NCI-H146 (cell line): Measurements from ENCODE around the gene OMA1.
"Not testable (repeated sequence)": the region's sequence is repeated elsewhere in the genome, so short reads cannot be mapped to it uniquely, and the experiment has no call there.

ENCODE experiments used
- DNase-seq: peaks from one replicate; lab custom pipeline; 2025; lab: John Stamatoyannopoulos, UW

Gene OMA1

GRCh38 chr1:58546520-58547308, at the start of gene OMA1:
Gene OMA1, minus strand, starts transcription at chr1:58546726. Its CDS starts 7,432 bp downstream, at chr1:58539294.
- peak; percentile 97 for DNase-seq

- no peak for DNase-seq
Measured at GRCh38 chr1:58594546-58594945, 48.0 kb upstream of the OMA1 start.

- no peak for DNase-seq
Measured at GRCh38 chr1:58592522-58593134, 46.1 kb upstream of the OMA1 start.

- no peak for DNase-seq
Measured at GRCh38 chr1:58591806-58592205, 45.3 kb upstream of the OMA1 start.

GRCh38 chr1:58590019-58590418, 43.5 kb upstream of the OMA1 start:
- no peak for DNase-seq

- DNase-seq = no peak
Measured at GRCh38 chr1:58588396-58588795, 41.9 kb upstream of the OMA1 start.

GRCh38 chr1:58587667-58588066, 41.1 kb upstream of the OMA1 start:
- no peak for DNase-seq

- no peak for DNase-seq
Measured at GRCh38 chr1:58586271-58586670, 39.7 kb upstream of the OMA1 start.

GRCh38 chr1:58585581-58586151, 39.1 kb upstream of the OMA1 start:
- no peak for DNase-seq

- no peak for DNase-seq
Measured at GRCh38 chr1:58585166-58585565, 38.6 kb upstream of the OMA1 start.

GRCh38 chr1:58584082-58584895, 37.8 kb upstream of the OMA1 start:
- DNase-seq = no peak

- no peak for DNase-seq
Measured at GRCh38 chr1:58583496-58583895, 37.0 kb upstream of the OMA1 start.

- DNase-seq = not testable (repeated sequence)
Measured at GRCh38 chr1:58582143-58582542, 35.6 kb upstream of the OMA1 start.

- DNase-seq = no peak
Measured at GRCh38 chr1:58581641-58582040, 35.1 kb upstream of the OMA1 start.

- no peak for DNase-seq
Measured at GRCh38 chr1:58580186-58580585, 33.7 kb upstream of the OMA1 start.

GRCh38 chr1:58577654-58578030, 31.1 kb upstream of the OMA1 start:
- no peak for DNase-seq

GRCh38 chr1:58576727-58577653, 30.5 kb upstream of the OMA1 start, which contains the start of gene TACSTD2:
Gene TACSTD2, minus strand, starts transcription at chr1:58577252. Its CDS starts 96 bp downstream, at chr1:58577156.
- peak; percentile 68 for DNase-seq

- DNase-seq = no peak
Measured at GRCh38 chr1:58576325-58576726, 29.8 kb upstream of the OMA1 start.

GRCh38 chr1:58575551-58576324, 29.2 kb upstream of the OMA1 start:
- no peak for DNase-seq

GRCh38 chr1:58574816-58575215, 28.3 kb upstream of the OMA1 start:
- DNase-seq = no peak
